NCI-H1105 treated with DMSO at 0.1 percent for 48 hours (cell line): Measurements from ENCODE around the gene CR1L.
"Not testable (repeated sequence)": the region's sequence is repeated elsewhere in the genome, so short reads cannot be mapped to it uniquely, and the experiment has no call there.

ENCODE experiments used
- DNase-seq: peaks from one replicate; lab custom pipeline; 2025; lab: John Stamatoyannopoulos, UW

The CR1L gene

DNA sequence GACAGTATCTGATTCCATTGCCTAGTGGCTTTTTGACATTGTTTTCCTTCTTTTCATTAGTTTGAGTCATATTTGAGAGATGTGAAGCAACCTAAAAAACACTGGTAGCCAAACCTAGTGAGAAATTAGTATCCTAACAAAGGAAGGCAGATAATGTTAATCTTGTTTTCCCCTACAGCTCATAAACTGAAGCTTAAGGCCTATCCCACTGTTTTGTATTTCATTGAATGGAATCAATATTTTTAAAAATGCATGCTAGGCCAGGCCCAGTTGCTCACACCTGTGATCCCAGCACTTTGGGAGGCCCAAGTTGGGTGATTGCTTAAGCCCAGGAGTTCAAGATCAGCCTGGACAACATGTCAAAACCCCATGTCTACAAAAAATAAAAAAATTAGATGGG is 1.2 kb downstream of the CR1L start:
- no peak for DNase-seq

- no peak for DNase-seq
These were observed 2.1 kb downstream of the CR1L start for GRCh38 chr1:207646944-207647579.

DNA sequence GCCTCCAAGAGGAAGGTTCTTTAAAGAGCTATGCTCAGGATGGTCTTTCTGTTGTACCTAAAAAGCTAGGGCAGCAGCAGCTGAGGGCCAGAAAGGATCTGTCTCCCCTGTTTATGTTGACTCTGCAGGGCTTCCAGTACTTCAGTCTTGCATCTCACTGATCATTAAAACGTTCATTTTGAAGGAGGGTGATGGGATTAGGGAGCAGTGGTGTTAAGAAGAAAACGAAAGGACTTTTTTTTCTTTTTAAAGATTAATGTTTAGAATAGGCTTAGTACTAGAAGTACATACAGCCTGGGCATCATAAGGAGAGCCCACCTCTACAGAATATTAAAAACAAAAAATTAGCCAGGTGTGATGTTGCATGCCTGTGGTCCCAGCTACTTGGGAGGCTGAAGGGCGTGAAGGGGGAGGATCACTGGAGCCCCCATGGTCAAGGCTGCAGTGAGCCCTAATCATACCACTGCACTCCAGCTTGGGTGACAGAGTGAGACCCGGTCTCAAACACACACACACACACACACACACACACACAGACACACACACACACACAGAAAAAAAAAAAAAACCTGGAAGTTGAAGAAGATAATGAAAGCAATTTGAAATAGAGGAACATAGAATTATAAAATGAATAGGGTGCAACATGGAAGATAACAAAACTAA is 2.9 kb downstream of the CR1L start:
- no peak for DNase-seq

DNA sequence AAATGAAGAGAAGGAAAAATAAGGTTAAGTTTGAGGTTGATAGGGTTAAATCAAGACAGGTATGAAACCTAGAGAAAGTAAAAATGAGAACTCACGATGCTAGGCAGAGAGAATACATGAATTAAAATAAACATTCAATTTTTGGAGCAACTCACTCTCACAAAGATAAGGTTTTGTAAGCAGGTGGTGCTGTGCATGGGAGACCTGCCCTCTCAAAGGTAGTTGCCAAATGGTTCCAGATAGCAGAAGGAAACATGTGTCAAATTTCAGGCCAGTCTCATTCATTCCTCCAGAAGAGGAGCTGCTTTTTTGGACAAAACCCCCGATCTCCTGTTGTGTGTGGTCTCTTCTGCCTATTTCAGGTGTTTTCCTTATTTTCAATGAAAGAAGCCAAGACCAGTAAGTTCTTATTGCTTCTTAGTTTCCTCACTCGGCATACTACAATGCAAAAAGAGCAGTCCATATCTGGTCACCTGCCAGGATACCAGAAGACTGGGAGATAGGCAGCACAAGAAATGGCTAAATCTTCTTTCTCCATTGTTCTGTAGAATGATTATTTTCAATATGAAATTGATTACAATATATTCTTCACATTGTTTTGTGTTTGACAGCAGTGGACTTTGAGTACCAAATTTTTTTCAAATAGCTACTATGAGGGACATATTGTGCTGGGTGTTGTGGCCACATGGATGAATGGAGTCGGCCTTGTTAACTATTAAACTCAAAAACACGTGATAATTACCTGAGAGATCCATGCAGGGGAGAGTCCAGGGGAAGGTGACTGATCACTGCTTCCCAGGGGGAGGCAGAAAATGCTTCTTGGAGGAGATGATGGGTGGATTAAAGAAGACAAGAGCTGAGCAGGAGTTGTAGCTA is 3.6 kb downstream of the CR1L start:
- no peak for DNase-seq

DNA sequence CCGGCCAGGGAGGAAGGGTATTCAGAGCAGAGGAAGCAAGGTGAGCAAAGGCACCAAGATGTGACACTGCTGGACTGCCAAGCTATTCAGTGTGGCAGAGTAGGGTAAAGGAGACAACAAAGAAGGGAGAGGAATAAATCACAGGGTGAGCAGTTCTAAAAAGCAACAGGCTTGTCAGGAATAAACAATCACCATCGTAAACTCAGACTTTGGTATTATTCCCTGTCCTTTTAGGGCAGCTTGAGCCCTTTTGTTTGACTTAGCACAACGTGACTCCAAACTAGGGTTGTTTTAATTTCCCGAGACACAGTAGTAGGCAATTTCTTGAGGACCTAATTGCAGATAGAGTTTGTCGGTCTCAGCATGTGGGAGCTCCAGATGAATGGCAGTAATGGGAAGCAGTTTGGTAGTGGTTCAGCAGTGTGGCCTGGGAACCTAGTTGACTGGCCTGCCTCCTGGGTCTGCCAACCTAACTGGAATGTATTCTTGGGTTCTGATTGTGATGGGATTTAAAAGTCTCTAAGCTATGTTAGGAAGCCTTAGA is 4.3 kb downstream of the CR1L start:
- no peak for DNase-seq

DNA sequence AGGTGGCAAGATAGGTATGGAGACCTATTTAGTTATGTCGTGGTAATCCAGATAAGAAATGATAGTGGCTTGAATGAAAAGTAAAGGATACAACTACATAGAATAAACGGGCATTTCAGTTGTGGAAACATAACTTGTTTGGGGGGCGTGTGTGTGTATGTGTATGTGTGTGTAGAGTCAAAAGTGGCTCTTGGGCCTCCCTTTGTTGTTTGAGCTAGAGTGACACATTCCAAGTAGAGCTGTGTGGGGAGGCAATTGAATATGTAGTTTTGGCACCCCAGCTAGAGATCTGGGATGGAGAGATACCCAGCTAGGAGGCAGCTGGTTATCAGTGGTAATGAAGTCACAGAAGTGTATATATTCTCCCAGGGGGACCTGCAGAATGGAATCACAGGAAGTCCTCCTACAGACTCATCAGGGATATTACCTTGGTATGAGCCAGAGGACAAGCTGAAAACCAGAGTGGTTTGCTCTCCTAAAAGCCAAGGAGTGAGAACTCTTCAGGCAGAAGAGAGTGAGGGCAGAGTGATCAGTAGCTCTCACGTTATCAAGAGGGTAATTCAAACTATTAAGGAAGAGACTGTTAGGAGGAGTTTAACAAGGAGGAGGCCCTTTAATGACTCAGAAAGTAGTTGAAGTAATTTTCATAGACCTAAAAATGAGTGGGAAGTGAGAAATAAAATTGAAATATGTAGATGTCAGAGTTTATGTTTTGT is 5.1 kb downstream of the CR1L start:
- no peak for DNase-seq

- no peak for DNase-seq
These were observed 6.7 kb downstream of the CR1L start for GRCh38 chr1:207651583-207651982.

DNA sequence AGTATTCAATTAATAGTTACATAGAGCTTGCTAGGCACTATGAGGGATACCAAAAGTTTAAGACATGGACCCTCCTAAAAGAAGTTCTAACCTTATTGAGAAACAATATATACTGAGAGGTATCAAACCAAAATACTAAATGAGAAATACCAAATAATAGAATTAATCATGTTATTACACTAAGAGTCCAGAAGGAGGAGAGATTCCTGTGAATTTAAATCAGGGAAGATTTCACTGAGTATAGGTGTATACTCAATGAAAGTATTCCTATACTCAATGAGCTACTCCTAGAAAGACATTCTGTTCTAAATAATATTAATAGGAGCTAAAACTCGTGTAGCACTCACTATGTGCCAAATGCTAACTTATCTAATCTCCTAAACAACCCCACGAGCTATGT is 9.4 kb downstream of the CR1L start:
- DNase-seq, result no peak

DNA sequence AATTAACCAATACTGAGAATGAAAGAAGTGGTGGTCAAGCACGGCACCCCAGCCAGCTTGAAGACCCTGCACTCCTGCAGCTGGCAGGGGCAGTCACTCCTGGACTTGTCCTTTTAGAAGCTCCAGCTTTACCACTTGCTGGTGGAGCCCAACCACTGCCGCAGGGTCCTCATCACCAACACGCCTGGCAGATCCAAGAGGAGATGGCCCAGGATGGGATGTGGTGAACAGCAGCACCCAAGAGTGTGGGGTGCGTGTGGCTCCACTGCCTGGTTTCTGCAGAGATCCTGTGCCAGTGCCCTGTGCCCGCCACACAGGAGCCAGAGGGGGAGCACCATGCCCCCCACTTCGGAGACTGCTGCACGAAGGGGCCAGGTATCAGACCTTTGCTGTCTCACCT is 13.5 kb downstream of the CR1L start:
- DNase-seq, result no peak

DNA sequence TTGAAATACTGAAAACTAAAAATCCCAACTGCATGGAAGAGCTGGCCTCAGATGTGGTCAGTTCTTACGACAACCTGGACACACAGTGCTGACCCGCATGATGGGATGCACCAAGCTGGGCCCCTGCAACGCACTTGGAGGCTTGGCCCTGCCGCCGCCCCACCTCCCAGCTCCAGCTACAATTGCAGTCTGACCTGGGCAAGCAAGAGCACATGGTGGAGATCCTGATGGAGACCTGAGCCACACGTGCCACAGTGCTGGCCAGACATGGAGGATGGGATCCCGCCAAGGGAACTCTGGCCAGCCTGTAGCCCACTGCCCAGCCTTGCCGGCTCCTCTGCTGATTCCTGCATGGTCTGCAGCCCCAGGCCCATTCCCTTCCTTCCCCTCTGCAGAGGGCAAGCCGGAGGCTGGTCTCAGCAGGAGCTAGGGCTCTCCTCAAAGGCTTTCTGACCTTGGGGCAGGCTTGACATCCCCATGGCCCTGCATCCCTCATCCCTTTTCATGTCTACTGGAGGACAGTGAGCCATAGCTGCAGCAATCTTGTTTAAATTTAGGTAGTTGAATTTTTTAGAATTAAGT is 14.1 kb downstream of the CR1L start:
- no peak for DNase-seq

DNA sequence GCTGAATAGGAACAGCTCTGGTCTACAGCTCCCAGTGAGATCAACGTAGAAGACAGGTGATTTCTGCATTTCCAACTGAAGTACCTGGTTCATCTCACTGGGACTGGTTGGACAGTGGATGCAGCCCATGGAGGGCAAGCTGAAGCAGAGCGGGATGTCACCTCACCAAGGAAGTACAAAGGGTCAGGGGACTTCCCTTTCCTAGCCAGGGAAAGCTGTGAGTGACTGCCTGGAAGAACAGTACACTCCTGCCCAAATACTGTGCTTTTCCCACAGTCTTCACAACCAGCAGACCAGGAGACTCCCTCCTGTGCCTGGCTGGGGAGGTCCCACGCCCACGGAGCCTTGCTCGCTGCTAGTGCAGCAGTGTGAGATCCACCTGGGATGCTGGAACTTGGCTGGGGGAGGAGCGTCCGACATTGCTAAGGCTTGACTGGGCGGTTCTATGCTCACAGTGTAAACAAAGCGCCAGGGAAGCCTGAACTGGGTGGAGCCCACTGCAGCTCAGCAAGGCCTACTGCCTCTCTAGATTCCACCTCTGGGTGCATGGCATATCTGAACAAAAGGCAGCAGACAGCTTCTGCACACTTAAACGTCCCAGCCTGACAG is 14.7 kb downstream of the CR1L start:
- no peak for DNase-seq

- not testable (repeated sequence) for DNase-seq
These were observed 16.5 kb downstream of the CR1L start for GRCh38 chr1:207661420-207661819.

DNA sequence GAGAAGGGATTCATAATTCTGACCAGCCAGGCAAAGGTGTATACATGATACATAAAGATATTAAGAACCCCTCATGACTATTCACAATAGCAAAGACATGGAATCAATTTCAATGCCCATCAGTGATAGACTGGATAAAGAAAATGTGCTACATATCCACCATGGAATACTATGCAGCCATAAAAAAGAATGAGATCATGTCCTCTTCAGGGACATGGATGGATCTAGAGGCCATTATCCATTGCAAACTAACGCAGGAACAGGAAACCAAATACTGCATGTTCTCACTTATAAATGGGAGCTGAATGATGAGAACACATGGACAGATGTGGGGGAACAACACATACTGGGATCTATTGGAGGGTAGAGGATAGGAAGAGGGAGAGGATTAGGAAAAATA is 21.4 kb downstream of the CR1L start:
- DNase-seq, result no peak

DNA sequence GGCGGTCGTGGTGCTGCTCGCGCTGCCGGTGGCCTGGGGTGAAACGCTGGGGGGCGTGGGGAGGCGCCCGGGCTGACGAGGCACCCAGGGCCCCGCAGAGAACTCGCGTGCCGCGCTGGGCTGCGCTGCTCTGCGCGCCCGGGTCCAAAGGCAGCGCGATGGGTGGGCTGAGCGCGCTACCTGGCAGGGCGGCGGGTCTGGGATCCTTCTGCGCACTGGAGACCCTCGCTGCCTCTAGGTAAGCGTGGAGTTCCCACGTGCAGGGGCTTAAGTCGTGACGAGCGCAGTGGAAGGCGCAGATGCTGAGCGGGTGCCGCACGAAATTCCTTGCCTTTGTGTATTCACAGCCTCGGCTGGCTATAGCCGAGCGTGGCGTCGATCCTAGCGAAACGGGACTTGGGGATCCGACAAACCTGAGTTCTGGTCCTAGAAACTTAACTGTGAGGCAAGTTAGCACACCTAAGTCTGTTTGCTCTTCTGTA is 24.6 kb downstream of the CR1L start:
- no peak for DNase-seq

DNA sequence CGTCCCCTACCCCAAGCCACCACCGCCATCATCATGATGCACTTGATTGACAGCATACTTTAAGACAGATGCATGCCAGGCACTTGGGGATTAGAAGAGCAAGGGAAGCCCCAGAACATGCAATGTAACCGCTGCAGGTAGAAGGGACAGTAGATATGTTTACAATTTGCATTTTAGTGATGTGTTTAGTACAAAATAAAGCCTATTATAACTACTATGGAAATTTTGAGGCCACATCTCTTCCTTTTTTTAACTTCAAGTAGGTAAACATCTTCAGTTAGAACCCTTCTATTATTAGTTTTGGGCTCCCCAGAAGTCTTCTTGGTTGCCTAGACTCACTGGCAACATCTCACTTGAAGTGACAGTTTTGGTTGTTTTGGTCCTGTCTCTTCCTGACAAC is 25.3 kb downstream of the CR1L start:
- DNase-seq, result no peak

DNA sequence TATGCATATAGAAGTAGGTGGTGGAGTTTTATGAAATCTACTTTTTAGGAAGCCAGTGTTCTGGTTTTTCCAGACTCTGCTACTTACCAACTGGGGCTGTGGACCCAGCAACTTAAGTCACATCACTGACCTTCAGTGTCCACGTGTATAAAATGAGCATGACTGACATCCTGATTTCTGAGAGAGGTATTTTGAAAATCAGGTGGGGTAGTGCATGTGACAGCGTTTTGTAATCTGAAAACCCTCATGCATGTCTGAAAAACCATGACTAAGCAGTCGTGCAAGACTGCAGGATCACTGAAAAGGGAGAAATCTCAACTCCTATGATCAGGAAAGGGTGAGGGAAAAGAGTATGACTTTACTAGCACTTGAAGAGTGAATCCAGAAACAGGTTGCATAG is 26.1 kb downstream of the CR1L start:
- DNase-seq, result no peak

- DNase-seq, result peak; percentile 63
These were observed 27.7 kb downstream of the CR1L start for GRCh38 chr1:207672522-207673130.

DNA sequence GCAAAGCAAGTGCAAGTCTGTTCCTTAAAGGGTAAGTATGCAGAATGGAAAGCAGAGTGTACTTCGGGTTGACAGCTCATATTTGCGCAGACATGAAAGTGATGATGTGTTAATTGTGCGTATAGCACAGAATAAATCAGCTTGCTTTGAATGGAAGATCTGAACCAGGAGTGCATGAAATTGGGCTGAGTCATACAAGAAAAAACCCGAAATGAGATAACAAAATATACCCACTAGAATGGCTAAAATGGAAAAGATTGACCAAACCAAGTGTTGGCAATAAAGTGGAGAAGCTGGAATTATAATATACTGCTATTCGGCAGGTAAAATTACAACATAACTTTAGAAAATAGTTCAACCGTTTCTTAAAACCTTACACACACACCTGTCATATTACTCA is 28.5 kb downstream of the CR1L start:
- no peak for DNase-seq

DNA sequence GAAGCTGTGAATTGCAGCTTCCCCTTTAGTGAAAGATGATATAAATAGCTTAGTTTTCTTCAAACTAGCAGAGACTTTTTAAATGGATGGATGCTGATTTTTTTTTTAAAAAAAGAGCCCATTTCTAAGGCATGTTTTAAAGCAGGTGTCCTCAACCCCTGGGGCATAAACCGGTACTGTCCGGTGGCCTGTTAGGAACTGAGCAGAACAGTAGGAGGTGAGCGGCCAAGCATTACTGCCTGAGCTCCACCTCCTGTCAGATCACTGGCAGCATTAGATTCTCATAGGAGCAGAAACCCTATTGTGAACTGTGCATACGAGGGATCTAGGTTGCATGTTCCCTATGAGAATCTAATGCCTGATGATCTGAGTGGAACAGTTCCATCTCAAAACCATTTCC is 31.2 kb downstream of the CR1L start:
- no peak for DNase-seq

DNA sequence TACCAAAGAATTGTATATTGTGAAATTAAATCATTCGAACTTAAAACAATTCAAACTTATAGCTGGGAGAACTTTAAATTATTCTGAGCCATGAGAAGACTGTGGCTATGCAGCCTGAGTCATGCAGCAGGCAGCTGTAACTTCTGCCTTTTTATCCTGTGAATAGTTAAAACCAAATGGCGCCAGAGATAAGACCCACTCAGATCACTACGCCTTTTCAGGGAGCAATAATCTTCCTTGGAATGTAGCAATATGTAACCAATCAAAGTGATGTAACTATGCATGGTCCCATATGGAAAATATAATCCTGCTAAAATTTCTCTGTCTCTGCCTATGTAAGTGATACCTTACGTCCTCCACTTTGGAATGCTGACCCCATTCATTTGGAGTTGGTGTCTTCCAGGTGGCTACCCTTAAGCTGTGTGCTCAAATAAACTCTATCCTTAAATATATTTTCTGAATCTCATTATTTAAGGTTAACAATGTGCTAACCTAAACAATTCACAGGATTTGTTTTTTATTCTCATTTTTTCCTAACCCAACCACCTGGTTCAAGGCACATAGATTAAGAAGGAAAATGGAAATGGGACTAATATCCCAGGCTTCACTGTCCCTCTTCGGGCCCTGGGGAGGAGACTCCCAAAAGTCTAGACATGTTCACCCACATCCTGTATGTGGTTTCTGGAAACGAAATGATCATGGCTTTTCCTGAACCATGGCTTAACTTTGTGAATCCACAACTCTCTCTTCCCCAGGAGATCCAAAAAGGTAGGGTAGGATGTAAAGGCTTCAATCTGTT is 35.9 kb downstream of the CR1L start:
- DNase-seq, result not testable (repeated sequence)
